HG03135 (cell line): ENCODE measurements around the gene PCLO.
"Not testable (repeated sequence)": the region's sequence is repeated elsewhere in the genome, so short reads cannot be mapped to it uniquely, and the experiment has no call there.

Experiments
- ATAC-seq: cut with Tn5 transposase; IDR thresholded peaks from one replicate; pipeline ENCODE4 v1.9.1; 2021; ENCODE audit warnings: mild to moderate bottlenecking, moderate library complexity; ENCODE audit not compliant: unreplicated experiment

Gene PCLO

DNA sequence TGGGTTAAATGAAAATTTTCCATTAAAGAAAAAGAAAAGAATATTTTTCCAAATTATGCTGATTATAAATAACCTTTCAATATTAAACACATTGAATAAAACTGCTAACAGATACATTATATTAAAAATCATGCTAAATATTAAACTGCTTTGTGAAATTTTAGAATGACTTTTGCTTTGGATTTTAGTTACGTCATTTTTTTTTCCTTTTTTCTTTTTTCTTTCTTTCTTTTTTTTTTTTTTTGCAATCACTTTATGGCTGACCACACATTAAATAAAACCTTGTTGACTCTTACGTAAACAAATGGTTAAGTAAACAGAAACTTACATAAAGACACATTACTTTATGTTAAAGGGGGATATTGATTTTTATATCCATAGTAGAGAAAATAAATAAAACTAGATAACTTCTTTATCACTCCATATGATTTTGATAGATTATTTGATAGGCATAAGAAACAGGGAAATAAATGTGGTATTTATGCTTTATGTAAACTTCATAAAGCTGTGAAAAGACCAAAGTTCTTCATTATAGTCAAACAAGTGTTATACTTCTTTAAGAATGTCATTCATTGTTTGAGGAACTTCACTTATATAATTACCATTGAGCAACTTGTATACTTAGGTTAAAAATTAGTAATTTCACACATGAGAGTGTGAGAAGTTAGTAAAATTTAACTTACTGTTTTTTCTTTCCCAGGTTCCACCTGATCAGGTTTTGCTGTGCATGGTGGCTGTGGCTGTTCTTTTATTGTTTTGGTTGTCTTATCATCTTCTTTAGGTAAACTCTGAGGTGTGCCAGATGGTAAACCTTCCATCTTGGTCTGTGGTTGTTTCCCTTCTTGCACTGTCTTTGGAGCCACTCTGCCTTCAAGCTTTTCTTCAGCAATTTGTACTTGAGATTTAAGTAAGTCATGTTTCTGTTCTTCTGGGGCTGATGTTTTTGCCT is 197.3 kb downstream of the PCLO start:
- no peak for ATAC-seq

DNA sequence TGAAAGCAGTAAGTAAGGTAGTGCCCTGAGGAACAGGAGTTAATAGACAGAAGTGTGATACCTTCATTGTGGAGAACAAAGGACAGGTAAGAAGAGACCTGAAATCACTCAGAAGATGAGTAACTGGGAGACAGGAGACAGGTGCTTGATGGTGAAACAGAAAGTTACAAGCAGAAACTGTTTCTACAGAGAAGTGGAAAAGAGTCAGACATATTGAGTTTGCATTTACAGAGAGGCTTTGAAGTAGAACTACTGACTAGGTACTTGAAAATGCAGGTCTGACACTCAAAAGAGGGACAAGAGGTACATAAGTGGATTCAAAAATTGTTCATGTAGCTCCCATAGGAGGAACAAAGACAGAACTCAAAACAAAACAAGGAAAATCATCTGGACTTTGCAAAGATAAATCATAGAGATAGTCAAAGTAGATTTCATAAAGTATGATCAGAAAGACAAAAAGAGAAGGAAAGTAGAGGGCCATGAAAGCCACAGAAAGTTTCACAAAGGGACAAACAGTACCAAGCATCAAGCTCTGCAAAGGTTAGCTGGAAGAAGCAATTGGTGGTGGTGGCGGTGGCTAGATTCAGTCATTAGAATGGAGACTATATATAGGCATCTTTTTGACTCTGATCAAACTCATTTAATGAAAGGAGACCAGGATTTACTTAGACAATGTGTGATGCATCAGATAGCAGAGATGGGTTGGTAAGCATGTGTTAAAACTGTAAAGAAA is 198.4 kb downstream of the PCLO start:
- peak; percentile 84 for ATAC-seq

DNA sequence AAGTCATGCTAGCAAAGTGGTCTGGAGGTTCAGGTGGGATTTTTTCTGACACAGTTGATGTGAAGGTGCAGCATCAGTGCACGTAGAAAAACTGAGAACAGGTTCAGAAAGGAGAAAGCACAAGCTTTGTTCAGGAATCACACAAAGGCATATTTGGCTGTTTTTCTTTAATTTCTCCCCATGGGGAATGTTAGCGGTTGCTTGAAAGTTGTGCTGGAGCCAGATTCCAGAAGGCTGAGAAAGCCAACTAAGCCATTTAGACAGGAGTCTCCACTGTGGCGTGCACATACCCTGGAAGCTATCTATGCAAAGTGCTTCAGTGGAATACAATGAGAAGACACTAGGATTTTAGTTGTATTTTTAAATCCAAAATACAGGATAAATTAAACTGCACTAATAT is 201.4 kb downstream of the PCLO start:
- no peak for ATAC-seq

DNA sequence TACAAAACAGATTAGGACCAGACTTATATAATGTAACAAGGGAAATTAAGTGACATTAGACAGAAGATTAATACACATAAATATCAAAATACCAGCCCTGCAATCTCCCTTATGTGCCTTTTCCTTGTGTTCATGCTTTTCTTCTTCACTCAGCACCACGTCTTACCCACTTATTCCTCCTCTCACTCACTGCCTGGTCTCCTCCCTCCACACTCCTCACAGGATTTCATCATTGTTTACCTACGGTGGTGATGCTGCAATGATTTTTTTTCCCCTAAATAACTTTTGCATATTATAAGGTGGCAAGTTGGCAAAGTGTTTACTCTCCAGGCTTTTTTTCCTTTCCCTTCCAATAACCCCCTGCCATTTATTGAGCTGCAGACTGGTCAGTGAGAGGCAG is 203.2 kb downstream of the PCLO start:
- no peak for ATAC-seq

DNA sequence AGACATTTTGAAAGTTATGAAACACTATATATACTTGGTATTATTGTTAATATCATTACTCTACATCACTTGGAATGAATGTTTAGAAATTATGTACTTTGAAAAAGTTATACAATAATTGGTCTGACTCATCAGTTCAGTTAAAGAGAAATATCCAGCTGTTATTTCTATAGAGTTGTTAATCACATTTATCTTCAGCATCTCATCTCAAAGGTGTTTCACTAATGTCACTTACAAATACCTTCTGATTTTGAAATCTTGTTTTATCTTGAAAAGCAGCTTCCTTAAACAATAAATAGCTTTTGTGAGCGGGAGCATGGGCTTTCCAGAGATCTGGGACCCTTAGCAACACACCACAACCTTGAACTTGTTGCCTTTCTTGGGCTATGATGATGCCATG is 205.2 kb downstream of the PCLO start:
- ATAC-seq = no peak

DNA sequence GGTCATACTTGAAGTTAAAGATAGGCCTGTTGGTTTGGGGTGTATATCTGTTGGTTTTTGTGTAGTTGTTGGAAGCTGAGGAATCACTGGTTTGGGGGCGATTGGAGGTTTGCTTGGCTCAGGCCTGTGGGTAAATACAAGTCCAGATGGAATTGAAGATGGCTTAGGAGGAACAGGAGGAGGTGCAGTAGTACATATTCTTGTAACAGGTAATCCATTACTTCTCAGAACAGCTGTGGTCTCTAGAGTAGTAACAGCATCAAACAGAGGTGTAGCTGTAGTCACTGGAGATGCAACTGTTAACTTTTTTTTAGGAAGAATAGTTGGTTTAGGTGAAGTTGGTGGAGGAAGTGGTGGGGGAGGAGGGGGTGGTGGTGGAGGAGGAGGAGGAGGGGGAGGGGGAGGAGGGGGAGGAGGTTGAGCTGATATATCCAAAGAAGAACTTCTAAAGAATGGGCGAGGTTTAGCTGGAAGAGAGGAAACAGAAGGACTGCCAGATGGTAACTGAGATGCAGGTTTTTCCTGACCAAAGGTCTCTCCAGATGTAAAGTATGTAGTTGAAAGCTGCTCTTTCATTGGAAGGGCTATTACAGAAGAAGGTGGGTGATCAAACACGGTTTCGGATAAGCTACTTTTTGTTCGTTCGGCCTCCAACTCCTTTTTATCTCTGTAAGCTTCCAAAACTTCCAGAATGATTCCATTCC is 209.2 kb downstream of the PCLO start:
- no peak for ATAC-seq

- no peak for ATAC-seq
Observed at GRCh38 chr7:82950436-82950835, 212.2 kb downstream of the PCLO start.

- no peak for ATAC-seq
Observed at GRCh38 chr7:82945480-82945879, 217.2 kb downstream of the PCLO start.

GRCh38 chr7:82945056-82945455 is 217.6 kb downstream of the PCLO start:
- ATAC-seq = no peak

DNA sequence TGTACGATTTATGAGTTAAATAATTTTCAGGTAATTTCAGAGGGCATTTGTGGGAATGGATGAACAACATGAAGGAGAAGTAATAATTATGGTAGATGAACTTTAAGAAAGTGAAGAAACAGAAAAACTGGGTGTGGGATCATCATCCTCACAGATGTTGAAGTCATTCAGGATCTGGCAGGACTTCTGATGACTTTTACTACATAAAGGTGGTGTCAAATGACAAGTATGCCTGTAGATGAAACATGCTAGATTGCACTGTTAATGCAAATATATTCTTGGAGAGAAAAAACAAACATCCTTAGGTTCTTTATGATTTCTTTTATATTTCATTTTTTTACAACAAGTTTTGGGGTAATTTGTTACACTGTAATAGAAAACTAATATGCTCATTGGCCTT is 230.2 kb downstream of the PCLO start:
- no peak for ATAC-seq

GRCh38 chr7:82926477-82926876 is 236.2 kb downstream of the PCLO start:
- ATAC-seq = no peak

DNA sequence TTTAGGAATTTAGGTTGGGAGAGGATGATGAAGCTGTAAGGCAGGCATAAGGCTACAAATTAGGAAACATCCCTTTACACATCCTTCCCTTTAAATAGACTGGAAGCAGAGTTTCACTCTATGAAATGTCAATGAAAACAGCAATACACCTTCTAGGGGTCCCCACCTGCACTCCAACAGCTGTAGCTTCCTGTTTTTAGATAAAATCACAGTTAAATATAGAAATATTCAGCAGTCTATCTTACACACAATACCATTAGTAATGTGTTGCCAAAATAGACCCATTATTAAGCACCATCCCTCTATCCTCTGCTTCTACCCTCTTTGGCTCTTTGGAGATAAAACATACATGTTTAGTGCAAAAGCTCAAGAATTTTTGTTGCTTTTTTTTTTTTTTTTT is 237.4 kb downstream of the PCLO start:
- no peak for ATAC-seq

DNA sequence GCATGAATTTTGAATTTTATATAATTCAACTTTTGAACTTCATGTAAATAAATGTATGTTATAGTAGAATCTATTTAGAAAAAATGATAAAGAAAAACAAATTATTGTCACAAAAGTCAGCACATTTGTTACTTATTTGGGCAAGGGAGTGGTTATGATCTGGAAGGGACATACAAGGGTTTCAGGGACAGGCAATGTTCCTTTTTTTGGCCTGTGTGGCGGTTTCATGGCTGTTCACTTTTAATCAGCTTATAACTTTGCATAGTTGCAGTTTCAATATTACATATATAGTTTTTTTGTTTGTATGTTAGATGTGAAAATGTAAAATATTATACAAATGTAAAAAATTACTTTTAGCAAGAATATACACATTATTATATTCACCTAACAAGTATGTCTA is 256.2 kb downstream of the PCLO start:
- no peak for ATAC-seq

DNA sequence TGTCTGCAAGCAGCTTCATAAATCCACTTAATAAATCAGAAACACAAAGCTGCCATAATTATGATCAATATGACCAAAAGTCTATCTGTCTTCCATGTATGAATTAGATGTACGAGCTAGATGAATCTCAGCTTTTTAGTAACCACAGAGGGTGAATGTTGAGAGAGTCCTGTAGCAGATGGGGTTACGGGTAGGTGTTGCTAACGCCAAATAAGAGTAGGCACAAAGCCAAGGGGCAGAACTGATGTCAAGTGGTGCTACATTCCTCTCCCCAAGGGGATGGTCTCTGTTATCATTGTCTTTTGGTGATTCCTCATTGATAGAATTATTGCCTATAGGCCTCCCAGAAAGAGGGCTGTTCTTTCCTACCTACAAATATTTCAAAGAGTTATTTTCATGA is 257.8 kb downstream of the PCLO start:
- ATAC-seq = no peak

- not testable (repeated sequence) for ATAC-seq
Observed at GRCh38 chr7:82901098-82901497, 261.6 kb downstream of the PCLO start.

DNA sequence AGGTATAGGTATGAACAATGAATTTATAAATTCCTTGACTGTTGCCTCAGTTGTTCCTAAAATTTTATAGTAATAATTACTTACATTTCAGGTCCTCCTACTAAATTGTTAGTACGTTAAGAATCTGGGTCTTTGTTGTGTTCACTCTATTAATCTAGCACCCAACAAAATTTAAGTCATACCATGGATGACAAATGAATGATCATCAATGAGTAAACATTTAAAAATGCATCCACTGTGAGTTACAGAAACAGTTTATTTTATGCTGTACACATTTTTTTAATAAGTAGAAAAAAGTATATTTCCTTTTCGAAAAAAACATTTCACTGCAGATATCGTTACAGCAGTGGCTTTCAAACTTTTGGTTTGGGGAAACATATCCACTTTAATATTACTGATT is 265.2 kb downstream of the PCLO start:
- no peak for ATAC-seq

DNA sequence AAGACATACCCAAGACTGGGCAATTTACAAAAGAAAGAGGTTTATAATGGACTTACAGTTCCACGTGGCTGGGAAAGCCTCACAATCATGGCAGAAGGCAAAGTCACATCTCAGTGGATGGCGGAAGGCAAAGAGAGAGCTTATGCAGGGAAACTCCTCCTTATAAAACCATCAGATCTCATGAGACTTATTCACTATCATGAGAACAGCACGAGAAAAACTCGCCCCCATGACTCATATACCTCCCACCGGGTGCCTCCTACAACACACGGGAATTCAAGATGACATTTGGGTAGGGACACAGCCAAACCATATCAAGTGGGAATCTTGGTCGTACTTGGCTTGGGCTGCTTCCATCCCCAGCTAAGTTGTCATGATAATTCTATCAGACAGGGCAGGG is 268.3 kb downstream of the PCLO start:
- not testable (repeated sequence) for ATAC-seq

DNA sequence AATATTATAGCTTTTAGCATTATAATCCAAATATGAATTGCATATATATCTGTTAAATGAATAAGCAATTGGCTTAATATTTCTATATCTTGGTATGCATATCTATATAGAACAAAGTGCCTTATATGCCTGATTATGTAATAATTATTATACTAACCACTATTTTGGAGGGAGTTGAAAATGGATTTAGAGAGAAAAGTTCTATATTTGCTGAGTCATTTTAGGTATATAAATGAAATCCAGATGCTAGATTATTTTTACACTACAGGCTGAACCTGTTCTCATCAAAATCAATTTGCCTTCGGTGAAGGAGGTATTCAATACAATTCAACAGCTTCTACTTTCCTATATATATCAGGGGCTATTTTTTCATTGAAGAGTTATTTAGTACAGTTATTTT is 276.4 kb downstream of the PCLO start:
- no peak for ATAC-seq

DNA sequence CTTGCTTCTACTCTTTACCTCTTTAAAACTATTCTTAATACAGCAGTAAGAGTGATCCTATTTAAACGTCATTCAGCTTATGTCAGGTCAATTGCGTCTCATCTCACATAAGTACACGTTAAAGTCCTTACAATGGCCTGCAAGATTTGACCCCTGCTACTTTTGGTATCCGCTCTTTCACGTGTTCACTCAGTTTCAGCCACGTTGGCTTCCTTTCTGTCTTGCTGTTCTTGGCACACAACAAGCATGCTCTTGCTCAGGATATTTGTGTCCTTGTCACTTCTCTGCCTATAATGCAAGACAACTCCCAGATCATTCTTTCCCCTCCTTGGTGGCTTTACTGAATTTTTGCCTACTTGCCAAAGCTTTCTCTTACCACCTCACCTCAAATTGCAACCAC is 296.8 kb downstream of the PCLO start:
- no peak for ATAC-seq

GRCh38 chr7:82859106-82859850 is 303.4 kb downstream of the PCLO start:
- no peak for ATAC-seq

DNA sequence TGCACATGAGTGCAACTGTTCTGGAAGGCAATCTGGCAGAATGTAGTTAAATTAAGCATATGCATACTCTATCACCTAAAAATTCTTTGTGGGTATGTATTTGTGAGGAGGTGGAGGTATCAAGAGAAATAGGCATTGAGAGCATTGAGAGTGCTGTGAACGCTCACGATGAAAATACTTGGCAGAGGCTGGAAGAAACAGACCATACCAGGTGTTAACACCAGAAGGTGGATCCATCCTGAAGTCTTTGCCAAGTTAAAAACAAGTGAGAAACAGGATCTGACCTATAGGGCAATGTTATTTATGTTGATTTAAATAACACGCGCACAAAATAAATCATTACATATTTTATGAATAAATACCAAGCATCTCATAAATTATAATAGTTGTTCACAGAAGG is 311.6 kb downstream of the PCLO start:
- no peak for ATAC-seq
